Transverse colon (tissue), 4 donors: ENCODE data around the gene RGS6. TPM values are rescaled to one million over a fixed set of nuclear protein-coding genes. Genes with fewer than 3 reads are reported as not detected.

ENCODE experiments used
- DNase-seq: peaks from one replicate; pipeline ENCODE4 v3.0.0-alpha.2; 2019
- H3K27ac ChIP-seq, 4 donors: fragments of 200-600 bp; sonication (generic); 2 replicates each; pipeline ENCODE4 v1.5.1; 2016 to 2018; ENCODE audit warnings: inconsistent platforms in 4 of 4
- H3K27me3 ChIP-seq: fragments of 200-600 bp; sonication (generic); 2 replicates; pipeline ENCODE4 v1.5.1; 2017; ENCODE audit warnings: inconsistent platforms
- H3K36me3 ChIP-seq, 4 donors: fragments of 200-600 bp; sonication (generic); 2 replicates each; pipeline ENCODE4 v1.5.1; 2017 to 2019; ENCODE audit warnings: inconsistent platforms in 4 of 4
- H3K4me1 ChIP-seq, 4 donors: fragments of 200-600 bp; sonication (generic); 2 replicates each; pipeline ENCODE4 v1.5.1; 2017 to 2020; ENCODE audit warnings: inconsistent platforms in 4 of 4
- H3K4me3 ChIP-seq, 4 donors: fragments of 200-600 bp; sonication (generic); 1 replicate in 1 of 4; 2 replicates in 3 of 4; pipeline versions ENCODE4 v1.5.1 to v1.6.1; 2017 to 2019; ENCODE audit warnings: inconsistent platforms in 4 of 4
- H3K9me3 ChIP-seq, 2 donors: fragments of 200-600 bp; sonication (generic); 2 replicates each; pipeline ENCODE4 v1.5.1; 2017 to 2019; ENCODE audit warnings: inconsistent platforms in 2 of 2
- CTCF ChIP-seq, 5 experiments: fragments of 200-600 bp in 3 of 5; fragments of 450-650 bp in 2 of 5; sonication (generic) in 3 of 5; IDR thresholded peaks; 1 replicate in 2 of 5; 2 replicates in 3 of 5; pipeline ENCODE4 v1.5.1; 2016 to 2017; ENCODE audit warnings: antibody characterized with exemption in 5 of 5, inconsistent platforms in 3 of 5, mild to moderate bottlenecking in 2 of 5, moderate library complexity in 1 of 5
- EP300 ChIP-seq: sonication (generic); formaldehyde crosslinking; IDR thresholded peaks from one replicate; pipeline ENCODE4 v1.6.1; 2017; ENCODE audit warnings: antibody characterized with exemption, low read depth
- POLR2A ChIP-seq: fragments of 450-650 bp; IDR thresholded peaks from one replicate; pipeline ENCODE4 v1.6.1; 2016; ENCODE audit warnings: antibody characterized with exemption, mild to moderate bottlenecking, moderate library complexity
- POLR2AphosphoS5 ChIP-seq, 3 donors: sonication (generic); formaldehyde crosslinking; IDR thresholded peaks; one replicate each; pipeline ENCODE4 v1.6.1; 2016; ENCODE audit warnings: antibody characterized with exemption in 3 of 3
- WGBS, 2 donors: methylation state at CpG; one replicate each; pipeline ENCODE4 v1.1.5; 2018; ENCODE audit warnings: low coverage in 1 of 2; 5-methylcytosine and 5-hydroxymethylcytosine counted together
- in situ Hi-C, 4 donors: fragments of 200-750 bp; cut with MboI; loops; one replicate each; pipeline versions ENCODE4 v1.15.0 to v1.15.1; 2017; ENCODE audit warnings: low sequenced_read_pairs in 3 of 4, low pct_ligation_motif_present in 1 of 4, low pct_unique_long_range_greater_than_20kb in 1 of 4
- intact Hi-C: fragments of 100-400 bp; cut with DNase I; formaldehyde crosslinking; loops from one replicate; pipeline ENCODE4 v1.15.1; 2023; ENCODE audit warnings: low total_unique reads
- total RNA-seq, 4 donors: library from RNA; depleted of rRNA; stranded (reverse); fragments of >200 nt; gene quantifications; one replicate each; pipeline ENCODE4 v1.1.0, GENCODE V29; 2016

Gene RGS6
- total RNA-seq, 4 donors from 2014 or later = 0.41 to 0.48 TPM; not detected in 2

- Histone ChIP-seq H3K4me3 (no peak overlapping the region), H3K27ac (no peak overlapping the region), H3K36me3 (no peaks in the 10 kb centered on the region), H3K9me3 (peaks cover 0 to 7% of the 10 kb centered on the region in 2 donors), H3K4me1 (no peaks in the 10 kb centered on the region), H3K27me3 (no peaks in the 10 kb centered on the region)
- in situ Hi-C loops = no loop called here
- TF ChIP-seq POLR2AphosphoS5 (IDR thresholded peaks at IDR 0.05) (no peak), POLR2A (no peak), CTCF (IDR thresholded peaks at IDR 0.05) (no peak), EP300 (no peak)
- no peak for DNase-seq
- intact Hi-C loops = no loop called here
- 80 to 81% methylated on average over 3 of the region's 3 CpGs for WGBS, 2 donors
Observed at GRCh38 chr14:72301352-72301751, 369.1 kb downstream of the RGS6 start.

- DNase-seq = no peak
- in situ Hi-C loops = no loop called here
- TF ChIP-seq POLR2A (no peak), EP300 (no peak), POLR2AphosphoS5 (IDR thresholded peaks at IDR 0.05) (no peak), CTCF (IDR thresholded peaks at IDR 0.05) (no peak)
- H3K27me3 ChIP-seq = no peaks in the 10 kb centered on the region
- 68 to 71% methylated on average over 2 to 4 of the region's 4 CpGs for WGBS, 2 donors
- peaks cover 0 to 7% of the 10 kb centered on the region in 2 donors for H3K9me3 ChIP-seq
- no peaks in the 10 kb centered on the region for H3K36me3 ChIP-seq
- no peaks in the 10 kb centered on the region for H3K4me1 ChIP-seq
- intact Hi-C loops = no loop called here
- no peak overlapping the region for H3K4me3 ChIP-seq
- no peak overlapping the region for H3K27ac ChIP-seq
Observed at GRCh38 chr14:72303930-72304329, 371.7 kb downstream of the RGS6 start.

- DNase-seq = no peak
- TF ChIP-seq EP300 (no peak), POLR2A (no peak), CTCF (IDR thresholded peaks at IDR 0.05) (no peak), POLR2AphosphoS5 (IDR thresholded peaks at IDR 0.05) (no peak)
- no peak overlapping the region for H3K27ac ChIP-seq
- peaks cover 0 to 7% of the 10 kb centered on the region in 2 donors for H3K9me3 ChIP-seq
- no peaks in the 10 kb centered on the region for H3K4me1 ChIP-seq
- in situ Hi-C loops (no loop called here), intact Hi-C loops (no loop called here)
- H3K27me3 ChIP-seq = no peaks in the 10 kb centered on the region
- no peaks in the 10 kb centered on the region for H3K36me3 ChIP-seq
- no peak overlapping the region for H3K4me3 ChIP-seq
Observed at GRCh38 chr14:72305561-72305960, 373.3 kb downstream of the RGS6 start.

- Histone ChIP-seq H3K9me3 (peaks cover 0 to 7% of the 10 kb centered on the region in 2 donors), H3K27me3 (no peaks in the 10 kb centered on the region), H3K4me3 (no peak overlapping the region), H3K27ac (no peak overlapping the region), H3K4me1 (peaks cover 0 to 3% (median 0%) of the 10 kb centered on the region in 4 donors), H3K36me3 (no peaks in the 10 kb centered on the region)
- 40 to 60% methylated on average over 4 to 6 of the region's 6 CpGs for WGBS, 2 donors
- TF ChIP-seq EP300 (no peak), POLR2A (no peak), POLR2AphosphoS5 (IDR thresholded peaks at IDR 0.05) (no peak), CTCF (IDR thresholded peaks at IDR 0.05) (no peak)
- intact Hi-C loops = no loop called here
- in situ Hi-C loops = no loop called here
- DNase-seq = no peak
Observed at GRCh38 chr14:72308967-72309485, 376.8 kb downstream of the RGS6 start.
